Nephron (organoid): Measurements from ENCODE around the gene TMOD2.
A peak's percentile ranks its signal among the peaks of the same experiment; 100 is the strongest.

ENCODE experiments used
- H3K27ac Mint-ChIP-seq, 3 experiments: 2 replicates each; pipeline ENCODE4 v1.8.0; 2020; ENCODE audit warnings: mixed read lengths in 3 of 3, mild to moderate bottlenecking in 2 of 3, moderate library complexity in 1 of 3
- H3K27me3 Mint-ChIP-seq: 2 replicates; pipeline ENCODE4 v1.8.0; 2021; ENCODE audit warnings: low read depth, mild to moderate bottlenecking, moderate library complexity, mixed read lengths
- H3K36me3 Mint-ChIP-seq: 2 replicates; pipeline ENCODE4 v1.8.0; 2020; ENCODE audit warnings: low read depth, mixed read lengths
- H3K4me1 Mint-ChIP-seq: 2 replicates; pipeline ENCODE4 v1.8.0; 2020; ENCODE audit warnings: mixed read lengths
- H3K4me3 Mint-ChIP-seq, 3 experiments: 2 replicates each; pipeline ENCODE4 v1.8.0; 2020; ENCODE audit warnings: mild to moderate bottlenecking in 3 of 3, mixed read lengths in 3 of 3, moderate library complexity in 2 of 3
- H3K9me3 Mint-ChIP-seq: 2 replicates; pipeline ENCODE4 v1.8.0; 2020; ENCODE audit warnings: mixed read lengths
- CTCF ChIP-seq, 3 experiments: fragments of 200-600 bp; sonication (generic); IDR thresholded peaks; one replicate each; pipeline ENCODE4 v1.5.0; 2021; ENCODE audit warnings: antibody characterized with exemption in 3 of 3; ENCODE audit not compliant: unreplicated experiment in 3 of 3

Gene TMOD2

GRCh38 chr15:51816611-51817010 lies 65.2 kb downstream of the TMOD2 start:
- Mint-ChIP-seq H3K27me3 (no peaks in the 10 kb centered on the region), H3K4me3 (no peak overlapping the region), H3K36me3 (peaks cover 5% of the 10 kb centered on the region), H3K27ac (no peak overlapping the region), H3K4me1 (no peaks in the 10 kb centered on the region), H3K9me3 (peaks cover 21% of the 10 kb centered on the region)
- no peak for TF ChIP-seq CTCF (IDR thresholded peaks at IDR 0.05; ENCODE audit: unreplicated experiment in 3 of 3)

GRCh38 chr15:51818150-51818549 lies 66.8 kb downstream of the TMOD2 start:
- TF ChIP-seq CTCF (IDR thresholded peaks at IDR 0.05; ENCODE audit: unreplicated experiment in 3 of 3) = no peak
- Mint-ChIP-seq H3K4me1 (no peaks in the 10 kb centered on the region), H3K27ac (no peak overlapping the region), H3K4me3 (no peak overlapping the region), H3K36me3 (peaks cover 5% of the 10 kb centered on the region), H3K9me3 (peaks cover 23% of the 10 kb centered on the region), H3K27me3 (no peaks in the 10 kb centered on the region)

GRCh38 chr15:51825698-51826097 lies 74.3 kb downstream of the TMOD2 start:
- Mint-ChIP-seq H3K4me1 (peaks cover 4% of the 10 kb centered on the region), H3K9me3 (peaks cover 10% of the 10 kb centered on the region), H3K36me3 (peaks cover 5% of the 10 kb centered on the region), H3K27me3 (no peaks in the 10 kb centered on the region), H3K27ac (no peak overlapping the region), H3K4me3 (no peak overlapping the region)
- no peak for TF ChIP-seq CTCF (IDR thresholded peaks at IDR 0.05; ENCODE audit: unreplicated experiment in 3 of 3)

- H3K9me3 Mint-ChIP-seq = no peaks in the 10 kb centered on the region
- H3K4me3 Mint-ChIP-seq = peak overlapping the region; percentile 90 to 95 (median 94)
- peak overlapping the region in 1 of 3 experiments; percentile 68 for H3K27ac Mint-ChIP-seq
- H3K4me1 Mint-ChIP-seq = peaks cover 24% of the 10 kb centered on the region
- TF ChIP-seq CTCF (IDR thresholded peaks at IDR 0.05; ENCODE audit: unreplicated experiment in 3 of 3) = no peak
- H3K36me3 Mint-ChIP-seq = no peaks in the 10 kb centered on the region
- H3K27me3 Mint-ChIP-seq = no peaks in the 10 kb centered on the region
Measured at GRCh38 chr15:51828621-51829375, 77.4 kb downstream of the TMOD2 start.

- no peaks in the 10 kb centered on the region for H3K9me3 Mint-ChIP-seq
- H3K27me3 Mint-ChIP-seq = no peaks in the 10 kb centered on the region
- H3K27ac Mint-ChIP-seq = peak within 1 kb of the TSS; percentile 91 to 96 (median 95)
- TF ChIP-seq CTCF (IDR thresholded peaks at IDR 0.05; ENCODE audit: unreplicated experiment in 3 of 3) = no peak
- no peaks in the 10 kb centered on the region for H3K36me3 Mint-ChIP-seq
- peaks cover 24% of the 10 kb centered on the region for H3K4me1 Mint-ChIP-seq
- peak within 1 kb of the TSS; percentile 90 to 96 (median 96) for H3K4me3 Mint-ChIP-seq
Measured at GRCh38 chr15:51829376-51830275, 78.2 kb downstream of the TMOD2 start, which contains the start of gene TMOD3. TMOD3 (plus strand) TSS chr15:51829653; CDS start chr15:51862885, 33,232 bp downstream.
